GM12892 (cell line): Measurements from ENCODE around the gene SERINC3.

ENCODE experiments used
- POLR2A ChIP-seq: IDR thresholded peaks from 2 replicates; pipeline ENCODE4 v1.6.1; 2011; ENCODE audit warnings: low read depth, low read length, control low read depth
- POLR2AphosphoS5 ChIP-seq: IDR thresholded peaks from 2 replicates; pipeline ENCODE4 v1.6.1; 2011; ENCODE audit warnings: low read depth, low read length, control low read depth
- TAF1 ChIP-seq: IDR thresholded peaks from 2 replicates; pipeline ENCODE4 v1.6.1; 2011; ENCODE audit warnings: low read depth, mild to moderate bottlenecking, control low read depth, low read length, borderline replicate concordance

- TF ChIP-seq POLR2A: no peak
- TF ChIP-seq POLR2AphosphoS5: no peak
- no peak for TF ChIP-seq TAF1
These were observed 73.9 kb downstream of the SERINC3 start for GRCh38 chr20:44447827-44448419.
